Ishikawa (cell line): Measurements from ENCODE around the gene PSMF1.

Experiments used
- CEBPB ChIP-seq: IDR thresholded peaks from 2 replicates; pipeline ENCODE4 v1.6.1; 2012
- CREB1 ChIP-seq: IDR thresholded peaks from 2 replicates; pipeline ENCODE4 v1.6.1; 2012; ENCODE audit warnings: low read depth
- EGR1 ChIP-seq: IDR thresholded peaks from 2 replicates; pipeline ENCODE4 v1.6.1; 2012
- EP300 ChIP-seq: IDR thresholded peaks from 2 replicates; pipeline ENCODE4 v1.6.1; 2012; ENCODE audit warnings: borderline replicate concordance
- FOXM1 ChIP-seq: IDR thresholded peaks from 2 replicates; pipeline ENCODE4 v1.6.1; 2012; ENCODE audit warnings: low read depth, borderline replicate concordance
- NFIC ChIP-seq: IDR thresholded peaks from 2 replicates; pipeline ENCODE4 v1.6.1; 2012
- RAD21 ChIP-seq: IDR thresholded peaks from 2 replicates; pipeline ENCODE4 v1.6.1; 2012; ENCODE audit warnings: low read depth
- TAF1 ChIP-seq: IDR thresholded peaks from 2 replicates; pipeline ENCODE4 v1.6.1; 2012; ENCODE audit warnings: low read depth, mild to moderate bottlenecking
- TCF12 ChIP-seq: IDR thresholded peaks from 2 replicates; pipeline ENCODE4 v1.6.1; 2012; ENCODE audit warnings: low read depth
- TEAD4 ChIP-seq: IDR thresholded peaks from 2 replicates; pipeline ENCODE4 v1.6.1; 2012
- USF1 ChIP-seq: IDR thresholded peaks from 2 replicates; pipeline ENCODE4 v1.6.1; 2012
- YY1 ChIP-seq: IDR thresholded peaks from 2 replicates; pipeline ENCODE4 v1.6.1; 2012; ENCODE audit warnings: low read depth
- ZBTB7A ChIP-seq: IDR thresholded peaks from 2 replicates; pipeline ENCODE4 v1.6.1; 2012; ENCODE audit warnings: low read depth
- TF ChIP-seq, protein P1 (sequence below): IDR thresholded peaks from 2 replicates; pipeline ENCODE4 v1.6.1; 2012
- TF ChIP-seq, protein P2 (sequence below): IDR thresholded peaks from 2 replicates; pipeline ENCODE4 v1.6.1; 2012; ENCODE audit warnings: low read depth, mild to moderate bottlenecking

PSMF1 gene

GRCh38 chr20:1119524-1119923 lies 1.1 kb downstream of the PSMF1 start:
- TF ChIP-seq, protein P1, sequence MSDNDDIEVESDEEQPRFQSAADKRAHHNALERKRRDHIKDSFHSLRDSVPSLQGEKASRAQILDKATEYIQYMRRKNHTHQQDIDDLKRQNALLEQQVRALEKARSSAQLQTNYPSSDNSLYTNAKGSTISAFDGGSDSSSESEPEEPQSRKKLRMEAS = no peak
- TF ChIP-seq TCF12 = no peak
- TF ChIP-seq TAF1 = no peak
- no peak for TF ChIP-seq EP300

GRCh38 chr20:1121429-1121828 lies 3.0 kb downstream of the PSMF1 start:
- TF ChIP-seq FOXM1 = no peak
- no peak for TF ChIP-seq TAF1
- no peak for TF ChIP-seq YY1
- TF ChIP-seq EP300 = no peak
- TF ChIP-seq ZBTB7A = no peak
- TF ChIP-seq, protein P2, sequence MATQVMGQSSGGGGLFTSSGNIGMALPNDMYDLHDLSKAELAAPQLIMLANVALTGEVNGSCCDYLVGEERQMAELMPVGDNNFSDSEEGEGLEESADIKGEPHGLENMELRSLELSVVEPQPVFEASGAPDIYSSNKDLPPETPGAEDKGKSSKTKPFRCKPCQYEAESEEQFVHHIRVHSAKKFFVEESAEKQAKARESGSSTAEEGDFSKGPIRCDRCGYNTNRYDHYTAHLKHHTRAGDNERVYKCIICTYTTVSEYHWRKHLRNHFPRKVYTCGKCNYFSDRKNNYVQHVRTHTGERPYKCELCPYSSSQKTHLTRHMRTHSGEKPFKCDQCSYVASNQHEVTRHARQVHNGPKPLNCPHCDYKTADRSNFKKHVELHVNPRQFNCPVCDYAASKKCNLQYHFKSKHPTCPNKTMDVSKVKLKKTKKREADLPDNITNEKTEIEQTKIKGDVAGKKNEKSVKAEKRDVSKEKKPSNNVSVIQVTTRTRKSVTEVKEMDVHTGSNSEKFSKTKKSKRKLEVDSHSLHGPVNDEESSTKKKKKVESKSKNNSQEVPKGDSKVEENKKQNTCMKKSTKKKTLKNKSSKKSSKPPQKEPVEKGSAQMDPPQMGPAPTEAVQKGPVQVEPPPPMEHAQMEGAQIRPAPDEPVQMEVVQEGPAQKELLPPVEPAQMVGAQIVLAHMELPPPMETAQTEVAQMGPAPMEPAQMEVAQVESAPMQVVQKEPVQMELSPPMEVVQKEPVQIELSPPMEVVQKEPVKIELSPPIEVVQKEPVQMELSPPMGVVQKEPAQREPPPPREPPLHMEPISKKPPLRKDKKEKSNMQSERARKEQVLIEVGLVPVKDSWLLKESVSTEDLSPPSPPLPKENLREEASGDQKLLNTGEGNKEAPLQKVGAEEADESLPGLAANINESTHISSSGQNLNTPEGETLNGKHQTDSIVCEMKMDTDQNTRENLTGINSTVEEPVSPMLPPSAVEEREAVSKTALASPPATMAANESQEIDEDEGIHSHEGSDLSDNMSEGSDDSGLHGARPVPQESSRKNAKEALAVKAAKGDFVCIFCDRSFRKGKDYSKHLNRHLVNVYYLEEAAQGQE = no peak
- TF ChIP-seq CEBPB = no peak
- no peak for TF ChIP-seq EGR1
- TF ChIP-seq, protein P1 = no peak
- no peak for TF ChIP-seq USF1
- no peak for TF ChIP-seq RAD21
- TF ChIP-seq TEAD4 = no peak
- TF ChIP-seq CREB1 = no peak
- TF ChIP-seq TCF12 = no peak
- no peak for TF ChIP-seq NFIC

- TF ChIP-seq FOXM1 (no peak), TCF12 (no peak), USF1 (no peak), CREB1 (no peak), NFIC (no peak), TEAD4 (no peak), EGR1 (no peak), YY1 (no peak), CEBPB (no peak), ZBTB7A (no peak), TAF1 (no peak), RAD21 (no peak), EP300 (no peak)
- TF ChIP-seq, protein P1 = no peak
- TF ChIP-seq, protein P2 = no peak
These were observed 4.2 kb downstream of the PSMF1 start for GRCh38 chr20:1122388-1123315.

DNA sequence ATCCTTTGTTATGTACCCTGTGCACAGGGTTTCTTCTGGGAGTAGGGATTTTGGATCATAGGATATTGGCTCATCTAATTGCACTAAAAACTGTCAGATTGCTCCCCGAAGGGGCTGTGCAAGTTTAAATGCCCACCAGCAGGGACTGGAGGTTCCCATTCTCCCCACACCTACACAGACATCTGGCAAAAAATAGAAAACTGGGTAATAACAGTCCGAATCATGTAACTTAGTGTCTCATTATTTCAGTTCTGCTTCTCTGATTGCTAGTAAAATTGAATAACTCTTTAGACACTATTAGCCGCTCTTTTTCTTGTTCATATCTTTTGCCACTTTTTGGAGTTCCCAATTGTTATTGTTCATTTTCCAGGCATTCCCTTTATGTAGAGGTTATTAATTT lies 5.3 kb downstream of the PSMF1 start:
- no peak for TF ChIP-seq NFIC
- no peak for TF ChIP-seq YY1
- no peak for TF ChIP-seq EGR1
- no peak for TF ChIP-seq USF1
- TF ChIP-seq ZBTB7A = no peak
- no peak for TF ChIP-seq EP300
- no peak for TF ChIP-seq TEAD4
- TF ChIP-seq, protein P2 = no peak
- TF ChIP-seq, protein P1 = no peak
- TF ChIP-seq TCF12 = no peak
- TF ChIP-seq TAF1 = no peak
- TF ChIP-seq CREB1 = no peak
- TF ChIP-seq CEBPB = no peak
